ENCODE measurements around the gene LGR6. TPM values are rescaled to one million over a fixed set of nuclear protein-coding genes. Genes with fewer than 3 reads are reported as not detected.

Gene LGR6
- total and polyA plus RNA-seq, 2 experiments from 2014 or later = 0.80 to 1.5 TPM

DNA sequence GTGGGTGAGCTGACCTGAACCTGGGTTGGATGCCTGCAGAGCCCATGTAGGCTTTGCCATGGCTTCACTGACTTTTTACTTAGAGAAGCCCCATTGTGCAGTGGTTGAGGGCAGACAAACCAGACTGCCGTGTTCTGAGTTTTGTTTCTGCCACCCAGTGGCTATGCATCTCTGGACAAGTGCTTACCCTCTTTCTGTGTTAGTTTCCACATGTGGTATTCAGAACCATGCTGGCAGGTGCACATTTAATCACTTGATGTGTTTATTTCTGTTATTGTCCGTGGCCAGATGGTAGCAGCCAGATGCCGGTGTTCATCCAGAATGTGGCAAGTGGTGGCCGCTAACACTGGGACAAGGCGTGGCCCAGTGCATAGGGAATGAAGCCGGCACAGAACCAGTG, 22.9 kb upstream of the LGR6 start:
- H4K20me1 ChIP-seq (ENCODE audit: insufficient read depth, poor library complexity, severe bottlenecking) = no peaks in the 10 kb centered on the region
- WGBS (ENCODE audit: low lambda C conversion rate, missing lambda C conversion rate) = 90% methylated on average over 6 of the region's 6 CpGs
- no peaks in the 10 kb centered on the region for H3K27me3 ChIP-seq
- H3K27ac ChIP-seq = no peak overlapping the region
- peaks cover 13% of the 10 kb centered on the region for H3K4me1 ChIP-seq (ENCODE audit: insufficient read depth)
- H2AFZ ChIP-seq = no peak overlapping the region
- H3K4me2 ChIP-seq = no peak overlapping the region
- no peaks in the 10 kb centered on the region for H3K9me3 ChIP-seq (ENCODE audit: low read depth)
- DNase-seq (ENCODE audit: low spot score) = no peak
- no peaks in the 10 kb centered on the region for H3K36me3 ChIP-seq (replicated peaks; ENCODE audit: insufficient read depth, low read depth)
- TF ChIP-seq EZH2 (IDR thresholded peaks at IDR 0.05; ENCODE audit: borderline replicate concordance) (no peak), EZH2phosphoT487 (IDR thresholded peaks at IDR 0.05; ENCODE audit: low read depth, severe bottlenecking, unreplicated experiment) (no peak)
- TF ChIP-seq, protein P1, sequence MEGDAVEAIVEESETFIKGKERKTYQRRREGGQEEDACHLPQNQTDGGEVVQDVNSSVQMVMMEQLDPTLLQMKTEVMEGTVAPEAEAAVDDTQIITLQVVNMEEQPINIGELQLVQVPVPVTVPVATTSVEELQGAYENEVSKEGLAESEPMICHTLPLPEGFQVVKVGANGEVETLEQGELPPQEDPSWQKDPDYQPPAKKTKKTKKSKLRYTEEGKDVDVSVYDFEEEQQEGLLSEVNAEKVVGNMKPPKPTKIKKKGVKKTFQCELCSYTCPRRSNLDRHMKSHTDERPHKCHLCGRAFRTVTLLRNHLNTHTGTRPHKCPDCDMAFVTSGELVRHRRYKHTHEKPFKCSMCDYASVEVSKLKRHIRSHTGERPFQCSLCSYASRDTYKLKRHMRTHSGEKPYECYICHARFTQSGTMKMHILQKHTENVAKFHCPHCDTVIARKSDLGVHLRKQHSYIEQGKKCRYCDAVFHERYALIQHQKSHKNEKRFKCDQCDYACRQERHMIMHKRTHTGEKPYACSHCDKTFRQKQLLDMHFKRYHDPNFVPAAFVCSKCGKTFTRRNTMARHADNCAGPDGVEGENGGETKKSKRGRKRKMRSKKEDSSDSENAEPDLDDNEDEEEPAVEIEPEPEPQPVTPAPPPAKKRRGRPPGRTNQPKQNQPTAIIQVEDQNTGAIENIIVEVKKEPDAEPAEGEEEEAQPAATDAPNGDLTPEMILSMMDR (IDR thresholded peaks at IDR 0.05; ENCODE audit: poor library complexity) = no peak
- H3K79me2 ChIP-seq = no peaks in the 10 kb centered on the region
- no peaks in the 10 kb centered on the region for H3K9me2 ChIP-seq (replicated peaks; ENCODE audit: insufficient read depth)
- no peak overlapping the region for H3K4me3 ChIP-seq

DNA sequence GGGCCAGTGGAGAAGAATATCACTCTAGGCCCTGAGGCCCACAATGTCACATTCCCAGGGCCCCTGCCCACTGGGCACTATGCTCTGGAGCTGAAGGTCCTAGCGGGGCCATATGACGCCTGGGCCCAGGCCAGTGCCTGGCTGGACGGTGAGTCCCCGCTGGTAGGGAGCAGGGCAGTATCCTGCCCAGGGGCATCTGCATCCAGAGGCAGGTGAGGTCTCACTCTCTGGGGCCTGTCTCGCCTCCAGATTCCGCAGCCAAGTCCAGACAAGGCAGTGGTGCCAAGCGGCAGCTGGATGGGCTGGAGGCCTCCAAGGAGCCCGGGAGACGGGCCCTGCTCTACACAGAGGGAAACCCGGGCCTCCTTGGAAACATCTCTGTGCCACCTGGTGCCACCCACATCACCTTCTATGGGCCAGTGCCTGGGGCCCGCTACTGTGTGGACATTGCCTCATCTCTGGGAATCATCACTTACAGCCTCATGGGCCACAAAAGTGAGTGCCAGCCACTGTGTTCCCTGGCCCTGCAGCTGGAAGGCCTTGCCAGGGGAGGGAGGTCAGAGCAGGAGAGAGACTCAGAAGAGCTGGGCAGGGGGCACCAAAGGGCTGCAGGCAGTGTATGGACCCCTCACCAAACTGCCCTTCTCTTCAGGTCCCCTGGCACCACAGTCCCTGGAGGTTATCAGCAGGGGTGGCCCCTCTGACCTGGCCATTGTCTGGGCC, 22.1 kb upstream of the LGR6 start:
- Histone ChIP-seq H3K9me3 (ENCODE audit: low read depth) (no peaks in the 10 kb centered on the region), H3K27me3 (no peaks in the 10 kb centered on the region), H3K9me2 (replicated peaks; ENCODE audit: insufficient read depth) (no peaks in the 10 kb centered on the region), H2AFZ (no peak overlapping the region), H3K79me2 (no peaks in the 10 kb centered on the region), H3K4me2 (no peak overlapping the region), H3K36me3 (replicated peaks; ENCODE audit: insufficient read depth, low read depth) (no peaks in the 10 kb centered on the region), H3K27ac (no peak overlapping the region), H3K4me3 (no peak overlapping the region), H4K20me1 (ENCODE audit: insufficient read depth, poor library complexity, severe bottlenecking) (no peaks in the 10 kb centered on the region), H3K4me1 (ENCODE audit: insufficient read depth) (peaks cover 13% of the 10 kb centered on the region)
- 97% methylated on average over 11 of the region's 11 CpGs for WGBS (ENCODE audit: low lambda C conversion rate, missing lambda C conversion rate)
- TF ChIP-seq EZH2phosphoT487 (IDR thresholded peaks at IDR 0.05; ENCODE audit: low read depth, severe bottlenecking, unreplicated experiment) (no peak), EZH2 (IDR thresholded peaks at IDR 0.05; ENCODE audit: borderline replicate concordance) (no peak)
- TF ChIP-seq, protein P1 (IDR thresholded peaks at IDR 0.05; ENCODE audit: poor library complexity) = no peak
- no peak for DNase-seq (ENCODE audit: low spot score)

DNA sequence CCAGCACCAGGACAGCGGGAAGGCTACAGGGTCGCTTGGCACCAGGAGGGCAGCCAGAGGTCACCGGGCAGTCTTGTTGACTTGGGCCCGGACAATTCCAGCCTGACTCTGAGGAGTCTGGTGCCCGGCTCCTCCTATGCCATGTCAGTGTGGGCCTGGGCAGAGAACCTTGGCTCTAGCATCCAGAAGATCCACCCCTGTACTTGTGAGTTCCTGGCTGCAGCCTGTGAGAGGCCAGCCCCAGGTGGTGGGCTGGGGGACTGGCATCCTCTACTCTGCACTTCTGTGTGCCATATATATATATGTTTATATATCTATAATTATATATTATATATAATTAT, 21.6 kb upstream of the LGR6 start:
- TF ChIP-seq EZH2phosphoT487 (IDR thresholded peaks at IDR 0.05; ENCODE audit: low read depth, severe bottlenecking, unreplicated experiment) = no peak
- TF ChIP-seq, protein P1 (IDR thresholded peaks at IDR 0.05; ENCODE audit: poor library complexity) = no peak
- TF ChIP-seq EZH2 (IDR thresholded peaks at IDR 0.05; ENCODE audit: borderline replicate concordance) = no peak
- 92% methylated on average over 5 of the region's 5 CpGs for WGBS (ENCODE audit: low lambda C conversion rate, missing lambda C conversion rate)

More for the DNA sequence above, 21.6 kb upstream of the LGR6 start:
- Histone ChIP-seq H3K4me2 (no peak overlapping the region), H3K79me2 (no peaks in the 10 kb centered on the region), H3K9me3 (ENCODE audit: low read depth) (no peaks in the 10 kb centered on the region), H4K20me1 (ENCODE audit: insufficient read depth, poor library complexity, severe bottlenecking) (no peaks in the 10 kb centered on the region), H3K27ac (no peak overlapping the region), H3K27me3 (no peaks in the 10 kb centered on the region), H3K36me3 (replicated peaks; ENCODE audit: insufficient read depth, low read depth) (no peaks in the 10 kb centered on the region), H3K9me2 (replicated peaks; ENCODE audit: insufficient read depth) (no peaks in the 10 kb centered on the region), H2AFZ (no peak overlapping the region), H3K4me3 (no peak overlapping the region), H3K4me1 (ENCODE audit: insufficient read depth) (peaks cover 13% of the 10 kb centered on the region)
- no peak for DNase-seq (ENCODE audit: low spot score)

Measured in hepatocyte (in vitro differentiated cells).